UCSD-AML1 (cell line): Measurements from ENCODE around the gene DUSP22.
"Not testable (repeated sequence)": the region's sequence is repeated elsewhere in the genome, so short reads cannot be mapped to it uniquely, and the experiment has no call there.

Experiments
- DNase-seq: peaks from one replicate; lab custom pipeline; 2025; ENCODE audit not compliant: unreplicated experiment; lab: John Stamatoyannopoulos, UW

DUSP22 gene

GRCh38 chr6:377641-378020 is 85.3 kb downstream of the DUSP22 start:
- DNase-seq = not testable (repeated sequence)

GRCh38 chr6:378090-378957 is 86.0 kb downstream of the DUSP22 start:
- DNase-seq = no peak

- no peak for DNase-seq
These were observed 86.7 kb downstream of the DUSP22 start for GRCh38 chr6:378958-379409.

- no peak for DNase-seq
These were observed 87.3 kb downstream of the DUSP22 start for GRCh38 chr6:379410-380181.

GRCh38 chr6:380234-381218 is 88.2 kb downstream of the DUSP22 start:
- no peak for DNase-seq

DNA sequence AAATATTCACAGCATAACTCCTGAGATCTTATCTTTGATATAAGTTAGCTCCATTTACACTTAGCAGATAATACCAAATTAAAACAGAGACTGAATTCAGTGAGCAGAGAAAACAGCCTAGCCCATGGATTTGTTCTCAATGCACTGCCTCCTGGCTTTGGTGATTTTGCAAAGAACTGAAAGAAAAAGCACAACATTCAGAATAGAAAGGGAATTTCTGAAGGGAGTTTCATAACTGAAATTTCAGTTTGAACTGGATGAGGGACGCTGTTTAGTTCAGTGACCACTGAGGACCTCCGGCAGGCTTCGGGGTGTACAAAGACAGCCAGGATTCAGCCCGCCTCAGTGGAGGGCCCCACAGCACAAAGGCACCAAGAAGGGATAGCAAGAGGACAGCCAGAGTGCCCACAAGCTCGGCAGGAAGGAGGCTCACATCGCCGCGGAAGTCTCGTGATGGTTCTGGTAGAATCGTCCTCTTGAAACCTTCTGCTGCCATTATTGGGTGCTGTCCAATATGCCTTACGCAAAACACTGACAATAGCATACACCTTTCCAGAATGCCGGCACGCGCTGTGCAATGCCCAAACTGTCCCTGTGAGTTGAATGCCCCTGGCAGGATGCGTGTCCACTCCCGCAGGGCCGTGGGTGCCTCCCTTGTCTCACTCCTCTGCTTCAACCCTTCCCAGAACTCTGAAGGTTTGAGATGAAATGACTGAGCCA is 89.6 kb downstream of the DUSP22 start:
- no peak for DNase-seq

GRCh38 chr6:382883-383810 is 90.9 kb downstream of the DUSP22 start:
- no peak for DNase-seq

GRCh38 chr6:383856-384255 is 91.6 kb downstream of the DUSP22 start:
- no peak for DNase-seq

DNA sequence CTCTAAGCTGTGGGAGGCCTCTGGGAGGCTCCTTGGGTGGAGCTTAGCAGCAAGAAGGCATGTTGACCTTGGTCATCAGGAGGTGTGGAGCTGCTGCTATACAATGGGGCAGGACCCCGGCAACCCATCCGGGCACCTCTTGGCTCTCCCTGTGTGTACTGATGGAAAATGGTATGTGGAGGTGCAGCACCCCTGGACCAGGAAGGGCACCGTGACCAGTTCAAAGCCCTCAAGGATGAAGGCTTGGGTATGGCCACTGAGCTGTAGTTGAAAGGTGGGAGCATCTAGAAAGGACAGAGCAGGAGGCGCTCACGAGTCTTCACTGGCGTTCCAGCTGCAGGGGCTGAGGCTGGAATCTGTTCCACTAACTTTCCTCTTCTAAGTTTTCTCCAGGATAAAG is 92.6 kb downstream of the DUSP22 start:
- DNase-seq = no peak

DNA sequence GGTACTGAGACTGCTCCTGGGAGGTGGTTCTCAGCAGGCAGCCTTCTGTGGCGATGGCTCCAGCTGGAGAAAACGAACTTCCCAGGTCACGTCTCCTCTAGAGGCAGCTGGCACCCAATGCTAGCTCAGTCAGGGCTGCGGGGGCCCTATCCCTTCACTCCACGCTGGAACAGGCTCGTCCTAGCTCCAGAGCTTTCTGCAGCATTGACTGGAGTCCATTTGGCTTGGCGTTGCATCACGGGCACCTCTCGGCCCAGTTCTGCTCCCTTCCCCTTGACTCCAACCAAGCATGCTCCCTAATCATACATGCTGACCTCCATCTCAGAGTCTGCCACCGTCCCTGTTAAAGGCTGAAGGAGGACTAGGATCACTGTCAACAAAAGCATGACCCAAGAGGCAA is 93.3 kb downstream of the DUSP22 start:
- no peak for DNase-seq

DNA sequence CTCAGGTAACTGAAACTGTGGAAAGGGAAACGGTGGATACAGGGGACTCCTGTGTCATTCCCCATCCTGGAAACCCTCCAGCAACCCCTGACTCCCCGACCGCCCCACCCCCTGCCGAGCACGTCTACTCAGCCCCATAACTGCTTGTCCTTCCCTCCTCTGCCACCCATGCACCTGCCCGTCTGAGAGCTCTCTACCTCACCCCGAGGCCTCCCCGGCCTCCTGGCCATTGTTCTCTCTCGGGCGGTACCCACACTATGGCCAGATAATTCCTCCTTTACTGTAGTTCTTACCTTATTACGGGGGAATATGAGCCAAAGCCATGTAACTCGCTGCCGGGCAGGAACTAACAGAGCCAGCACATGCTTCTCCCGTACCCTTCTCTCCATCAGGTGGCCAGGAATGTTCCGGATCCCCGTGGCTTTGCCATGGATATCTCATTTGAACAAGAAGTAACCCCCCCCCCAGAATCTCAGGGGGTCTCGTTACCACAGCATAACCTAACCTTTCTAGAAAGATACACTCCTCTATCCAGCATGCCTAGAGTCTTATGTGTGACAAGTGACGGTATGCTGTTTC is 94.5 kb downstream of the DUSP22 start:
- DNase-seq = no peak

- no peak for DNase-seq
These were observed 95.0 kb downstream of the DUSP22 start for GRCh38 chr6:387293-387741.

DNA sequence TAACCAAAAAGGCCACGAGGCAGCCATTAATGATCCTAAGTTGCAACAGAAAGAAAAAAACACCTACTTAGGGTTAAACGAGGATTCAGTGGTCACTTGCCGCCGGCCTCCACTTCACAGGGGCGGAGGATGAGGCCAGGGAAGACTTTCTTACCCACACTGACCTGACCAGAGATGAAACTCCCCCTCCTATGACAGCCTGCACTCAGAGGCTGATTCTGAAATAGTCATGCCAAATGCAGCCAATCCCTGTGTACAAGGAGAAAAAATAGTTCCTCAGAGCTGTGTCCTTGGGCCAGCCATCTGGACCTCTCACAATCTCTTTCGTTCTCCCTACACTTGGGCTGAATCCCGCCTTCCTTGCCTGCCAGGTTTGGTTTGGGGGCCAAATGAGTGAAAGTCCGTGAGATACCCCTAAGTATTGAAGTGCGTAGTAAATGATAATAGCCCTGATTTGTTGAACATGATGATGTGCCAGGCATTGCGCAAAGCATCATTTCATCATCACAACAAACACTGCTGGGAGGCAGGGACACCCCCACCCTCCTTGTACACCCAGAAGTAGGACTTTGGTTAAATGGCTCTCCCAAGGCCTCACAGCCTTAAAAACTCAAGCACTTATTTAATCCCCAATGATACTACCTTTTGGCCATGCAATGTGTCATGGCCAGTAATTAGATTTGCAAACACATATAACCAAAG is 96.1 kb downstream of the DUSP22 start:
- DNase-seq = no peak

DNA sequence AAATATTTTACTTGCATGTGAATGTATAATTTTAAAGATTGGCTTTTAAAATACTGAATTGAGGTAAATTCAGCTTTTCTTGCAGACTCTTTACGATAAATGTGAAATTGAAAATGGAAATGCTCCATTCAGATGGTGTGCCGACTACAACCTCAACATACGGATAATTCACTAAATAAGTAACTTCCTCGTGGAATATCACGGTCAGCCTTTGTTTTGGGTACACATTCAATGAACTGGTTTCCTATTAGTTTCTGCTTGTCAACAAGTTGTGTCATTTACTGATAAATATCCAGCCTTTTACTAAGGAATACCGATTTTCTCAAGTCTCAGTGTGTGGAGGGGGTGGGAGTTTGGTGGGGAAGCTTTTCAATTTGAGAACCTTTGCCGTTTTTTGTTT is 96.9 kb downstream of the DUSP22 start:
- no peak for DNase-seq

GRCh38 chr6:389622-390021 is 97.3 kb downstream of the DUSP22 start:
- no peak for DNase-seq

- no peak for DNase-seq
These were observed 98.7 kb downstream of the DUSP22 start for GRCh38 chr6:390914-391558.

- DNase-seq = no peak
These were observed 99.5 kb downstream of the DUSP22 start, which contains the start of gene IRF4 for GRCh38 chr6:391559-392440. Gene IRF4 (plus strand): TSS chr6:391752. CDS start chr6:393153, 1,401 bp downstream.
